K562 (cell line): ENCODE results near the gene FOLR2. TPM values are rescaled to one million over a fixed set of nuclear protein-coding genes. Genes with fewer than 3 reads are reported as not detected.
A peak's percentile ranks its signal among the peaks of the same experiment; 100 is the strongest.

ENCODE experiments used
- ARID3B ChIP-seq: fragments of 250-450 bp; sonication (Bioruptor Pico); IDR thresholded peaks from 2 replicates; pipeline ENCODE4 v1.4.0; 2020; ENCODE audit warnings: borderline replicate concordance
- BRF2 ChIP-seq: IDR thresholded peaks from 3 replicates; pipeline ENCODE4 v1.6.1; 2011; ENCODE audit warnings: borderline replicate concordance, mild to moderate bottlenecking; ENCODE audit not compliant: insufficient read length, insufficient read depth
- CBX2 ChIP-seq: fragments of 200-600 bp; sonication (generic); IDR thresholded peaks from one replicate; pipeline ENCODE4 v1.6.1; 2012; ENCODE audit warnings: mild to moderate bottlenecking, low read length, inconsistent platforms; ENCODE audit not compliant: insufficient read depth, poor library complexity, severe bottlenecking
- ELK1 ChIP-seq: sonication (generic); formaldehyde crosslinking; IDR thresholded peaks from 2 replicates; pipeline ENCODE4 v1.8.1; 2022; ENCODE audit warnings: missing genetic modification reagents
- EZH2 ChIP-seq: IDR thresholded peaks from 2 replicates; pipeline ENCODE4 v1.6.1; 2012; ENCODE audit warnings: low read depth, mild to moderate bottlenecking, inconsistent platforms, low read length, borderline replicate concordance
- FOXM1 ChIP-seq, 2 experiments: fragments of 450-650 bp in 1 of 2; sonication (generic) in 1 of 2; formaldehyde crosslinking in 1 of 2; IDR thresholded peaks; 2 replicates each; pipeline versions ENCODE4 v1.6.1 to v1.9.0; 2017 to 2022; ENCODE audit warnings: low read depth in 2 of 2, mild to moderate bottlenecking in 2 of 2, missing genetic modification reagents in 1 of 2, moderate library complexity in 1 of 2
- HSF4 ChIP-seq: fragments of 250-450 bp; sonication (Bioruptor Pico); IDR thresholded peaks from 2 replicates; pipeline ENCODE4 v2.1.2; 2022; ENCODE audit warnings: mild to moderate bottlenecking, moderate library complexity, borderline replicate concordance
- L3MBTL2 ChIP-seq: fragments of 450-650 bp; IDR thresholded peaks from 2 replicates; pipeline ENCODE4 v1.6.1; 2016; ENCODE audit warnings: mild to moderate bottlenecking, moderate library complexity
- PATZ1 ChIP-seq: fragments of 250-450 bp; sonication (Bioruptor Pico); IDR thresholded peaks from 2 replicates; pipeline ENCODE4 v1.5.0; 2020; ENCODE audit warnings: mild to moderate bottlenecking, borderline replicate concordance
- PRDM10 ChIP-seq: fragments of 450-650 bp; IDR thresholded peaks from 2 replicates; pipeline ENCODE4 v1.6.1; 2018; ENCODE audit not compliant: partially characterized antibody
- PTTG1 ChIP-seq: fragments of 450-650 bp; IDR thresholded peaks from 2 replicates; pipeline ENCODE4 v1.6.1; 2016; ENCODE audit warnings: low read depth, mild to moderate bottlenecking, missing genetic modification characterization, missing compliant biosample characterization
- RBM22 ChIP-seq: fragments of 200-400 bp; formaldehyde crosslinking; IDR thresholded peaks from 2 replicates; pipeline ENCODE4 v1.6.1; 2018; ENCODE audit warnings: low read length, low read depth; ENCODE audit not compliant: poor library complexity, severe bottlenecking
- ZNF445 ChIP-seq: fragments of 250-450 bp; sonication (Bioruptor Pico); IDR thresholded peaks from 2 replicates; pipeline ENCODE4 v1.4.0; 2020; ENCODE audit warnings: low read depth, mild to moderate bottlenecking, moderate library complexity
- ZNF740 ChIP-seq, 3 experiments: fragments of 200-800 bp in 1 of 3; sonication (Bioruptor generic) in 1 of 3; sonication (generic) in 1 of 3; formaldehyde crosslinking in 1 of 3; IDR thresholded peaks; 2 replicates each; pipeline versions ENCODE4 v1.6.1 to v1.8.0; 2016 to 2022; ENCODE audit warnings: mild to moderate bottlenecking in 2 of 3, missing compliant biosample characterization in 2 of 3, missing genetic modification characterization in 2 of 3, missing genetic modification reagents in 1 of 3
- polyA plus RNA-seq, 8 experiments: library from polyadenylated mRNA; depleted of rRNA in 4 of 8; stranded (reverse) in 5 of 8; unstranded in 3 of 8; fragments of >200 nt; fragmentation: Nextera tagmentation in 2 of 8; fragmentation: Illumina TruSeq in 1 of 8; extraction: Ambion mirVana in 2 of 8; extraction: Trizol in 1 of 8; gene quantifications; 2 replicates each; pipeline versions ENCODE4 v1.2.1 to v1.2.3, GENCODE V29; 2011 to 2014; ENCODE audit warnings: inconsistent platforms in 1 of 8, missing spikeins in 1 of 8
- total RNA-seq, 7 experiments: library from RNA; depleted of rRNA in 6 of 7; stranded (reverse); fragments of >200 nt in 6 of 7; fragmentation: Illumina TruSeq in 2 of 7; extraction: Trizol in 2 of 7; gene quantifications; 2 replicates each; pipeline versions ENCODE4 v1.2.1 to v1.2.3, GENCODE V29; 2011 to 2021; ENCODE audit warnings: low replicate concordance in 1 of 7

The FOLR2 gene
- total and polyA plus RNA-seq, 9 of the 15 experiments (the other 6 are each of a cell fraction or from before 2014, with no cell fraction given) = 0.27 TPM; not detected in 8

GRCh38 chr11:72222907-72223614, 6.5 kb downstream of the FOLR2 start (continued):
- TF ChIP-seq PRDM10 (no peak), EZH2 (no peak), RBM22 (no peak), HSF4 (CRISPR knock-in tag) (no peak), ELK1 (no peak), ZNF445 (no peak), BRF2 (no peak), ARID3B (CRISPR knock-in tag) (no peak), CBX2 (no peak), ZNF740 (CRISPR knock-in tag; IDR thresholded peaks at IDR 0.05) (no peak), ZNF740 (tag; IDR thresholded peaks at IDR 0.05) (no peak), L3MBTL2 (no peak), FOXM1 (IDR thresholded peaks at IDR 0.05; ENCODE audit: low read depth) (peak; percentile 85), FOXM1 (CRISPR knock-in tag; IDR thresholded peaks at IDR 0.05; ENCODE audit: low read depth) (no peak), PTTG1 (no peak), PATZ1 (no peak)
